Activated effector memory CD4-positive, alpha-beta T cell treated with anti-CD3 and anti-CD28 coated beads, Interleukin-2, amount 50 U/mL, for 16 hours (primary cell): ENCODE measurements around the gene JMY.
"Not testable (repeated sequence)": the region's sequence is repeated elsewhere in the genome, so short reads cannot be mapped to it uniquely, and the experiment has no call there.

Source experiments
- DNase-seq: peaks from one replicate; pipeline ENCODE4 v3.0.0-alpha.2; 2020

The JMY gene

GRCh38 chr5:79236970-79237739 lies 1.2 kb downstream of the JMY start:
- peak; percentile 77 for DNase-seq

- no peak for DNase-seq
Measured at GRCh38 chr5:79237740-79238560, 2.0 kb downstream of the JMY start.

GRCh38 chr5:79240561-79240960 lies 4.6 kb downstream of the JMY start:
- no peak for DNase-seq

- DNase-seq = no peak
Measured at GRCh38 chr5:79241535-79241979, 5.6 kb downstream of the JMY start.

- no peak for DNase-seq
Measured at GRCh38 chr5:79242242-79243039, 6.5 kb downstream of the JMY start.

GRCh38 chr5:79243224-79243623 lies 7.3 kb downstream of the JMY start:
- DNase-seq = no peak

- DNase-seq = not testable (repeated sequence)
Measured at GRCh38 chr5:79254067-79254466, 18.1 kb downstream of the JMY start.

- no peak for DNase-seq
Measured at GRCh38 chr5:79255786-79256557, 20.0 kb downstream of the JMY start.

GRCh38 chr5:79256563-79256962 lies 20.6 kb downstream of the JMY start:
- no peak for DNase-seq

GRCh38 chr5:79257314-79257713 lies 21.4 kb downstream of the JMY start:
- no peak for DNase-seq

- no peak for DNase-seq
Measured at GRCh38 chr5:79258801-79259200, 22.9 kb downstream of the JMY start.

- no peak for DNase-seq
Measured at GRCh38 chr5:79259383-79259782, 23.5 kb downstream of the JMY start.

- no peak for DNase-seq
Measured at GRCh38 chr5:79259810-79260209, 23.9 kb downstream of the JMY start.

- DNase-seq = no peak
Measured at GRCh38 chr5:79261897-79262296, 26.0 kb downstream of the JMY start.

- no peak for DNase-seq
Measured at GRCh38 chr5:79263290-79263689, 27.4 kb downstream of the JMY start.

GRCh38 chr5:79267180-79267579 lies 31.2 kb downstream of the JMY start:
- no peak for DNase-seq

GRCh38 chr5:79269733-79270166 lies 33.8 kb downstream of the JMY start:
- no peak for DNase-seq

GRCh38 chr5:79273341-79273740 lies 37.4 kb downstream of the JMY start:
- no peak for DNase-seq

GRCh38 chr5:79284846-79285245 lies 48.9 kb downstream of the JMY start:
- no peak for DNase-seq

GRCh38 chr5:79285285-79285684 lies 49.4 kb downstream of the JMY start:
- no peak for DNase-seq

- DNase-seq = no peak
Measured at GRCh38 chr5:79285833-79286232, 49.9 kb downstream of the JMY start.

GRCh38 chr5:79287380-79287779 lies 51.4 kb downstream of the JMY start:
- DNase-seq = no peak
